Germinal center (tissue), 1 donor: ENCODE results near the gene KCNE2.
"Not testable (repeated sequence)": the region's sequence is repeated elsewhere in the genome, so short reads cannot be mapped to it uniquely, and the experiment has no call there.

ENCODE experiments used
- DNase-seq: peaks from one replicate; pipeline ENCODE4 v3.0.0; 2012; ENCODE audit warnings: mixed read lengths, low spot score

The KCNE2 gene

GRCh38 chr21:34353182-34353581 is 10.6 kb upstream of the KCNE2 start:
- no peak for DNase-seq

- no peak for DNase-seq
Observed at GRCh38 chr21:34354836-34355235, 9.0 kb upstream of the KCNE2 start.

GRCh38 chr21:34355570-34355969 is 8.2 kb upstream of the KCNE2 start:
- no peak for DNase-seq

- no peak for DNase-seq
Observed at GRCh38 chr21:34357889-34358288, 5.9 kb upstream of the KCNE2 start.

GRCh38 chr21:34358866-34359265 is 4.9 kb upstream of the KCNE2 start:
- no peak for DNase-seq

- DNase-seq = no peak
Observed at GRCh38 chr21:34360488-34361241, 3.1 kb upstream of the KCNE2 start.

- DNase-seq = no peak
Observed at GRCh38 chr21:34362136-34362444, 1.7 kb upstream of the KCNE2 start.

GRCh38 chr21:34362670-34363069 is 1.1 kb upstream of the KCNE2 start:
- no peak for DNase-seq

- DNase-seq = no peak
Observed at GRCh38 chr21:34364921-34365320, 1.1 kb downstream of the KCNE2 start.

GRCh38 chr21:34365809-34366208 is 2.0 kb downstream of the KCNE2 start:
- DNase-seq = no peak

- DNase-seq = peak; percentile 22
Observed at GRCh38 chr21:34367320-34367935, 3.6 kb downstream of the KCNE2 start.

GRCh38 chr21:34369741-34370140 is 5.9 kb downstream of the KCNE2 start:
- DNase-seq = no peak

GRCh38 chr21:34372321-34372720 is 8.5 kb downstream of the KCNE2 start:
- no peak for DNase-seq

- not testable (repeated sequence) for DNase-seq
Observed at GRCh38 chr21:34374462-34374861, 10.7 kb downstream of the KCNE2 start.

GRCh38 chr21:34374940-34375618 is 11.3 kb downstream of the KCNE2 start, which contains the start of gene SMIM11:
TSS of gene SMIM11 (plus strand) at chr21:34375507. CDS start at chr21:34379505, 3,998 bp downstream.
- not testable (repeated sequence) for DNase-seq

GRCh38 chr21:34375619-34375972 is 11.8 kb downstream of the KCNE2 start:
- DNase-seq = not testable (repeated sequence)

GRCh38 chr21:34383138-34383537 is 19.3 kb downstream of the KCNE2 start:
- DNase-seq = not testable (repeated sequence)

GRCh38 chr21:34383724-34384415 is 20.1 kb downstream of the KCNE2 start:
- not testable (repeated sequence) for DNase-seq

- DNase-seq = not testable (repeated sequence)
Observed at GRCh38 chr21:34400522-34400921, 36.7 kb downstream of the KCNE2 start.

GRCh38 chr21:34404742-34405141 is 40.9 kb downstream of the KCNE2 start:
- DNase-seq = not testable (repeated sequence)

GRCh38 chr21:34405686-34406085 is 41.9 kb downstream of the KCNE2 start:
- DNase-seq = not testable (repeated sequence)

GRCh38 chr21:34406102-34406501 is 42.3 kb downstream of the KCNE2 start:
- not testable (repeated sequence) for DNase-seq

GRCh38 chr21:34406676-34407075 is 42.9 kb downstream of the KCNE2 start:
- not testable (repeated sequence) for DNase-seq
